Left ventricle myocardium superior (tissue), 1 donor: ENCODE results near the gene THPO. TPM values are rescaled to one million over a fixed set of nuclear protein-coding genes. Genes with fewer than 3 reads are reported as not detected.

Experiments
- ATAC-seq: fragments of 200-7000 bp; cut with Tn5 transposase; one replicate; pipeline ENCODE4 v1.9.1; 2020; ENCODE audit warnings: mild to moderate bottlenecking, moderate library complexity
- DNase-seq: peaks from one replicate; pipeline ENCODE4 v3.0.0-alpha.2; 2020
- intact Hi-C: fragments of 100-400 bp; cut with micrococcal nuclease; formaldehyde crosslinking; loops from one replicate; pipeline ENCODE4 v1.11.0; 2022
- total RNA-seq: library from RNA; stranded (reverse); fragmentation: NEBNext Ultra II Directional; extraction: Animal tissue kit (Norgen Biotek cat#: 25700); gene quantifications from one replicate; pipeline ENCODE4 v1.2.1, GENCODE V29; 2021
- donor health status: DM: no; HTN: yes; CAD: no; lungs with severe emphysema.

THPO gene
- total RNA-seq, 1 donor from 2014 or later, result 0.37 TPM

GRCh38 chr3:184386047-184386806 lies 8.2 kb upstream of the THPO start:
- intact Hi-C loops, result no loop called here
- ATAC-seq, result no peak
- DNase-seq, result no peak

DNA sequence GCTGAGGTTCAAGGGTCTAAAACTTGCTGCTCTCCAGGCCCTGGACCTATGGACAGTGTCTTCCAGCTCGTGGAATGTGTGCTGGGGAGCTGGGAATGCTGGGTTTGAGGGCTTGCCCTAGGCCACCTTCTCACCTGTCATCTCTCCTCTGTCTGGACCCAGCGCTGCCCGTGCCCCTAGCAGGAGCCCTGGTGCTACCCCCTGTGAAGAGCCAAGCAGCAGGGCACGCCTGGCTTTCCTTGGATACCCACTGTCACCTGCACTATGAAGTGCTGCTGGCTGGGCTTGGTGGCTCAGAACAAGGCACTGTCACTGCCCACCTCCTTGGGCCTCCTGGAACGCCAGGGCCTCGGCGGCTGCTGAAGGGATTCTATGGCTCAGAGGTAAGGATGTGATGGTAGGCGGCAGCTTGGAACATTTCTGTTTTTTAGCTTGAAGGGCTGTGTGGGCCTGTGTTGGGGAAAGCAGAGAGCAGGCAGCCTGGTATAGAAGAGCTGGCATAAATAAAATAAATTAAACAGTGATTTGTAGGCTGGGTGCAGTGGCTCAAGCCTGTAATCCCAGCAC lies 6.9 kb upstream of the THPO start:
- DNase-seq (no peak), ATAC-seq (no peak)
- intact Hi-C loops, result no loop called here

DNA sequence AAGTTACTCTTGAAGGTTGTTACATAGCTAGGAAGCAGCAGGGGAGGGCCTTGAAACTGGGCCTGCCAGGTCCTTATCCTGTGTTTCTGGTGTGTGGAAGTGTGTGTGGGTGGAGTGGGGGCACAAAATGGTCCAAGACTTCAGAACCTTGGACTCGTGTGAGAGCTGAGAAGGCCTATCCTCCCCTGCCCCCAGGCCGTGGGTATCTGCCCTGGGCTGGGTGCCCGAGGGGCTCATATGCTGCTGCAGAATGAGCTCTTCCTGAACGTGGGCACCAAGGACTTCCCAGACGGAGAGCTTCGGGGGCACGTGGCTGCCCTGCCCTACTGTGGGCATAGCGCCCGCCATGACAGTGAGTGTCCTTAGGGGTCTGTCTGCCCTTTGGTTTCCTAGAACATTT lies 6.3 kb upstream of the THPO start:
- DNase-seq (no peak), ATAC-seq (no peak)
- intact Hi-C loops, result no loop called here

DNA sequence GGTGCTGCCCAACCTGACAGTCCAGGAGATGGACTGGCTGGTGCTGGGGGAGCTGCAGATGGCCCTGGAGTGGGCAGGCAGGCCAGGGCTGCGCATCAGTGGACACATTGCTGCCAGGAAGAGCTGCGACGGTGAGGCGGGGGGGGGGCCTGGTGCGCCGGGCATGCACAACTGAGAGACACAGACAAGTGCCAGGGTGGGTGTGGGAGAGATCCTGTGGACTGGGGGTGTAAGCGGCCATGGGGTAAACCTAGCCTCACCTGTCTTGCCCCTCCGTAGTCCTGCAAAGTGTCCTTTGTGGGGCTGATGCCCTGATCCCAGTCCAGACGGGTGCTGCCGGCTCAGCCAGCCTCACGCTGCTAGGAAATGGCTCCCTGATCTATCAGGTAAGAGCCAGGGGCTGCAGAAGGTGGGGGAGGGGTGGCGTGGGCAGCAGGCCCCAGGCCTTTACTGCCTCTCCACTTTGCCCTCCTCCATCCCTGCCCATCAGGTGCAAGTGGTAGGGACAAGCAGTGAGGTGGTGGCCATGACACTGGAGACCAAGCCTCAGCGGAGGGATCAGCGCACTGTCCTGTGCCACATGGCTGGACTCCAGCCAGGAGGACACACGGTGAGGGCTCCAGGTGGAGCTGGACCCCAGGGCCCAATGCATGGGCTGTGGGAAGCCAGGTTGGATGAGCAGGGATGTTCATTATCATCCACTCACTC lies 5.2 kb upstream of the THPO start:
- intact Hi-C loops, result no loop called here
- DNase-seq (no peak), ATAC-seq (no peak)

DNA sequence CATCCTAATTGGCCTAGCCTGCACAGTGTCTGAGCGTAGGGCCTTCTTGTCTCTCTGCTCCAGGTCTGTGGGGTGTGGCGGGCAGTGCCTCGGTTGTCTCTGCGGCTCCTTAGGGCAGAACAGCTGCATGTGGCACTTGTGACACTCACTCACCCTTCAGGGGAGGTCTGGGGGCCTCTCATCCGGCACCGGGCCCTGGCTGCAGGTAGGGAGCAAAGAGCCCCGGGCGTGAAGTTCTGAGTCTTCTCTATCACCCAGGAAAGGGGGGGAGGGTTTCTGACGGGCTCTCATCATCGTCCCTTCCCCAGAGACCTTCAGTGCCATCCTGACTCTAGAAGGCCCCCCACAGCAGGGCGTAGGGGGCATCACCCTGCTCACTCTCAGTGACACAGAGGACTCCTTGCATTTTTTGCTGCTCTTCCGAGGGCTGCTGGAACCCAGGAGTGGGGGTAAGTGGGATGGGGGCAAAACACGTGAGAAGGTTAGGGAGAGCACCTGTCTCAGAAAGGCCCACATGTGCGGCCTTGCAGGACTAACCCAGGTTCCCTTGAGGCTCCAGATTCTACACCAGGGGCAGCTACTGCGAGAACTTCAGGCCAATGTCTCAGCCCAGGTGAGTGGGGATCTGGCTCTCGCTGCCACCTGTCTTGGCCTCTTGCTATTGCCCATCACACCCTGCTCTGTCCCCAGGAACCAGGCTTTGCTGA lies 4.5 kb upstream of the THPO start:
- no peak for ATAC-seq
- no peak for DNase-seq
- intact Hi-C loops, result no loop called here

GRCh38 chr3:184381261-184382224 lies 3.5 kb upstream of the THPO start:
- intact Hi-C loops, result no loop called here

DNA sequence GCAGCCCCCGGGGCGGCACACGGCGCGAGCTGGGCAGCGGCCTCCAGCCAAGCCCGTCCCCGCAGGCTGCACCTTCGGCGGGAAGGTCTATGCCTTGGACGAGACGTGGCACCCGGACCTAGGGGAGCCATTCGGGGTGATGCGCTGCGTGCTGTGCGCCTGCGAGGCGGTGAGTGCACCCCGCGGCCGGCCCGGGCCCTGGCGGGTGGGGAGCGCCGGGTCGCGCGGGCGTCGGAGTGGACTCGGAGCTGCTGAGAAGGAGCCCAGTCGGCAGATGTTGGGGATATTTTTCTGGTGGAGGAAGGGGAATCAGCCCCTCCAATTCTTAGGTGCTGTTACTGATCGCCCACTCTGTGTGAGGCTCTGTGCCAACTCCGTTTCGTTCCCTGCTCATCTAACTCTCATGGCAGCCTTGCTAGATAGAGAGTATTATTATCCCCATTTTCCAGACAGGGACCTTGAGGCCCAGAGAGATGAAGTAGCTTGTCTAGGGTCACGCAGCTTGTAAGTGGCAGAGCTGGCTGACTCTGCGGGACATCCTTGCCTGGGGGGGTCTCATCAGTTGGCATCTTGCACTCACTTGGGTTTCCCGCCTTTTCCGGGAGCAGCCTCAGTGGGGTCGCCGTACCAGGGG lies 2.7 kb upstream of the THPO start:
- ATAC-seq (no peak), DNase-seq (no peak)
- intact Hi-C loops, result no loop called here

More at GRCh38 chr3:184381261-184382224, 3.5 kb upstream of the THPO start:
- DNase-seq, result peak; percentile 75
- ATAC-seq, result peak; percentile 64

DNA sequence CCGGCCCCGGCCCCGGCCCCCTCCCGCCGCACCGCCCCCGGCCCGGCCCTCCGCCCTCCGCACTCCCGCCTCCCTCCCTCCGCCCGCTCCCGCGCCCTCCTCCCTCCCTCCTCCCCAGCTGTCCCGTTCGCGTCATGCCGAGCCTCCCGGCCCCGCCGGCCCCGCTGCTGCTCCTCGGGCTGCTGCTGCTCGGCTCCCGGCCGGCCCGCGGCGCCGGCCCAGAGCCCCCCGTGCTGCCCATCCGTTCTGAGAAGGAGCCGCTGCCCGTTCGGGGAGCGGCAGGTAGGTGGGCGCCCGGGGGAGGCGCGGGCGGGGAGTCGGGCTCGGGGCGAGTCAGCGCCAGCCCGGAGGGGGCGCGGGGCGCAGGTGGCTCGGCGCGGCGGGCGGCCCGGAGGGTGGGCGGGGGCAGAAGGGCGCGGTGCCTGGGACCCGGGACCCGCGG lies 2.2 kb upstream of the THPO start:
- intact Hi-C loops, result no loop called here
- DNase-seq (peak; percentile 83), ATAC-seq (peak; percentile 54)

- DNase-seq (peak; percentile 74), ATAC-seq (peak; percentile 75)
- intact Hi-C loops, result loop anchor here (10.0 kb wide), 2 partner anchors 135 to 165 kb away; no protein-coding TSS in a partner anchor
These were observed 1.6 kb upstream of the THPO start, which contains the start of gene CHRD for GRCh38 chr3:184379358-184380184. Gene CHRD (plus strand): TSS chr3:184380054. CDS start chr3:184380319, 265 bp downstream.

GRCh38 chr3:184378651-184379357 lies 797 bp upstream of the THPO start:
- DNase-seq (no peak), ATAC-seq (peak; percentile 1)
- intact Hi-C loops, result loop anchor here (10.0 kb wide), 2 partner anchors 136 to 166 kb away; no protein-coding TSS in a partner anchor

GRCh38 chr3:184377374-184377773 lies 633 bp downstream of the THPO start:
- intact Hi-C loops, result loop anchor here (10.0 kb wide), 2 partner anchors 137 to 167 kb away; no protein-coding TSS in a partner anchor
- ATAC-seq (no peak), DNase-seq (no peak)

GRCh38 chr3:184375747-184376461 lies 2.1 kb downstream of the THPO start:
- no peak for DNase-seq
- ATAC-seq, result no peak
- intact Hi-C loops, result loop anchor here (10.0 kb wide), 2 partner anchors 139 to 169 kb away; no protein-coding TSS in a partner anchor

DNA sequence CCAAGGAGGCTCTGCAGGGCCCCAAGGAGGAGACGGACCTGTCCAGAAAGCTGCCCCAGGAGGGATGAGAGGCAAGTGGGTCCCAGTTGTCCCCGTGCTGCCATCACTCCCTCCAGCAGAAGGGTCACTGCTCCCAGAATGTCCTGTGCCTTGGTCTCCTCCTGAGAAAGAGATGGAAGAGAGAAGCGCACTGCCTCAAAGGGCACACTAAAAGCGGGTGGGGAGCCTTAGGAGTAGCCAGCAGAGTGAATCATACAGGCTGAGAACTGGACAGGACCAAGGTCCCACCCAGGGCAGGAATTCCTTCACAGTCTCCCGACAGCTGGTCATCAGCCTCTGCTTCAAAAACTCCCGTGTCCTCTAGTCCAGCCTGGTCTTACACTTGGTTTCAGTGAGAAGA lies 4.6 kb downstream of the THPO start:
- DNase-seq (no peak), ATAC-seq (peak; percentile 64)
- intact Hi-C loops, result loop anchor here (10.0 kb wide), 2 partner anchors 141 to 171 kb away; no protein-coding TSS in a partner anchor

- ATAC-seq (no peak), DNase-seq (no peak)
- intact Hi-C loops, result loop anchor here (10.0 kb wide), 2 partner anchors 142 to 172 kb away; no protein-coding TSS in a partner anchor
These were observed 5.1 kb downstream of the THPO start for GRCh38 chr3:184372911-184373310.

- ATAC-seq (no peak), DNase-seq (no peak)
- intact Hi-C loops, result loop anchor here (10.0 kb wide), 2 partner anchors 142 to 172 kb away; no protein-coding TSS in a partner anchor
These were observed 5.6 kb downstream of the THPO start for GRCh38 chr3:184372296-184372821.
